ENCODE measurements around the gene CST2.

- TF ChIP-seq CTCF (IDR thresholded peaks at IDR 0.05), result no peak
- no peak for TF ChIP-seq POLR2AphosphoS5 (IDR thresholded peaks at IDR 0.05)
- TF ChIP-seq POLR2A (IDR thresholded peaks at IDR 0.05), result no peak
- no peak for TF ChIP-seq EP300 (IDR thresholded peaks at IDR 0.05)
Observed at GRCh38 chr20:23783447-23783846, 43.1 kb downstream of the CST2 start.

Measured in gastroesophageal sphincter (tissue), 3 donors.